SW480 (cell line): ENCODE results near the gene AGBL4.
"Not testable (repeated sequence)": the region's sequence is repeated elsewhere in the genome, so short reads cannot be mapped to it uniquely, and the experiment has no call there.

Experiments
- DNase-seq: peaks from one replicate; pipeline ENCODE4 v3.0.0-alpha.2; 2016; ENCODE audit warnings: low spot score

Gene AGBL4

GRCh38 chr1:49306507-49307070 lies 717.2 kb downstream of the AGBL4 start:
- DNase-seq = no peak

GRCh38 chr1:49302400-49302799 lies 721.4 kb downstream of the AGBL4 start:
- not testable (repeated sequence) for DNase-seq

GRCh38 chr1:49298304-49298703 lies 725.5 kb downstream of the AGBL4 start:
- no peak for DNase-seq

DNA sequence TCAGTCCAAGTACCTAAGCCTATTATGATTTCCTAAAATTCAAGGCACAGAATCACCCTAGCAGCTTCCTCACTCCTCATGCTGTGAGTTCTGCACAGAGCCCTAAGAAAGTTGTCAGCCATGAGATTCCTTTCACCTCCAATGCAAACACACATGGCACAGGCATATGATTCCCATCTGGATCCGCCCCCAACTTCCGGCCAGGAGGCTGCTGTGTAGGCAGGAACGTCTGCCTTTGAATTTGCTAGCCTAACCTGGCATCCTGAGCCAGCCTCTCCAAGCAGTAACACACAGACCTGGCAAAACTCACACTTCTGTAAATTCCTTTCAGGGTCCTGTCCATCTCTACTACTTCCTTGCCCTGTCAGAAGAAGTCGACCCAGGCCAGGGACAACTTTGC lies 726.0 kb downstream of the AGBL4 start:
- DNase-seq = no peak

DNA sequence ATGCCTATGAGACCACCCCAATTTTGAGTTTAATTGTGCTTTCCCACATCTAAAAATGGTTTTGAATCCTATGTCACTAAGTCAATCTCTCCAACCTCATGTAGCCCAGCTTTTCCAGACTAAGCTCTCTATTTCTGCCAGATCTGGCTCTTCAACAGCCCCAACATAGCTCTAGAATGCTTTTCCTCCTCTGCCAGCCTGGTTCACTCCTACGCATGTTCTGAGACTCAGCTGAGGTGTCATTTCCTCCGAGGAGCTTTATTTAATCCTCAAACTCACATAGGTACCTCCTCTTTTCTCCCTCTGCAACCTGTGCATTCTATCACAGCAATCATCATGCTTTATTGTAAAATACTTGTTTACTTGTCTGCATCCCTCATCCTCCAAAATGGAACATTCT lies 729.2 kb downstream of the AGBL4 start:
- no peak for DNase-seq

DNA sequence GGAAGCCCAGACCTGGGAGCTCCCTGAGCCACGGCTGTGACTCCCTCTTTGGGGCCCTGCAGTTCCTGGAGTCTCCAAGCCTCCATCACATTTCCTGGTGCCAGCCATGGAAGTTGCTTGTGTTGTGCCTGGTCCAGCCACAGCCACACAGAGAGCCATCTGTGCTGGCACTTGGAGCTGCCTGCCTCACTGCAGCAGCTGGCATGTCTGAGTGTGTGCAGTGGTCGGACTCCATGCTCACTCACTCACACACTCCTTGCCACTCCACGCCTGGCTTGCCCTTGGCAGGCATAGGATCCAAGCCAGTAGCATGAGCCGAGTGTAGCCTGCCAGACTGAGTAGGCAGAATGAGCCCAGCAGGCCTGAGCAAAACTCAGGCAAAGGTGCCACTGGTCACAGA lies 730.7 kb downstream of the AGBL4 start:
- no peak for DNase-seq

DNA sequence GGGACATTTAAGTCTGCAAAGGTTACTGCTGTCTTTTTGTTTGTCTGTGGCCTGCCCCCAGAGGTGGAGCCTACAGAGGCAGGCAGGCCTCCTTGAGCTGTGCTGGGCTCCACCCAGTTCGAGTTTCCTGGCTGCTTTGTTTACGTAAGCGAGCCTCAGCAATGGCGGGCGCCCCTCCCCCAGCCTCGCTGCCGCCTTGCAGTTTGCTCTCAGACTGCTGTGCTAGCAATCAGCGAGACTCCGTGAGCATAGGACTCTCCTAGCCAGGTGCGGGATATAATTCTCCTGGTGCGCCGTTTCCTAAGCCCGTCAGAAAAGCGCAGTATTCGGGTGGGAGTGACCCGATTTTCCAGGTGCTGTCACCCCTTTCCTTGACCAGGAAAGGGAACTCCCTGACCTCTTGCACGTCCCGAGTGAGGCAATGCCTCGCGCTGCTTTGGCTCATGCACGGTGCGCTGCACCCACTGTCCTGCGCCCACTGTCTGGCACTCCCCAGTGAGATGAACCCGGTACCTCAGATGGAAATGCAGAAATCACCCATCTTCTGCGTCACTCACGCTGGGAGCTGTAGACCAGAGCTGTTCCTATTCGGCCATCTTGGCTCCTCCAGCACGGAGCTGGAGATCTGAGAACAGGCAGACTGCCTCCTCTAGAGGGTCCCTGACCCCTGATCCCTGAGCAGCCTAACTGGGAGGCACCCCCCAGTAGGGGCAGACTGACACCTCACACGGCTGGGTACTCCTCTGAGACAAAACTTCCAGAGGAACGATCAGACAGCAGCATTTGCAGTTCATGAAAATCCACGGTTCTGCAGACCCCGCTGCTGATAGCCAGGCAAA lies 766.3 kb downstream of the AGBL4 start:
- DNase-seq = peak; percentile 16

DNA sequence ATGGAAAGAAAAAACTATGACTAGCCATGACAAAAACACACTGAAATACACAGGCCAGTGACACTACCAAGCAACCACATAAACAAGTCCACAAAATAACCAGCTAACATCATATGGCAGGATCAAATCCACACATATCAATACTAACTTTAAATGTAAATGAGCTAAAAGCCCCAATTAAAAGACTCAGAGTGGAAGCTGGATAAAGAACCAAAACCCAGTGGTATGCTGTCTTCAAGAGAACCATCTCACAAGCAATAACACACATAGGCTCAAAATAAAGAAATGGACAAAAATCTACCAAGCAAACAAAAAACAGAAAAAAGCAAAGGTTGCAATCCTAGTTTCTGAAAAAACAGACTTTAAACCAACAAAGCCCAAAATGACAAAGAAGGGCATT lies 770.8 kb downstream of the AGBL4 start:
- DNase-seq = no peak

GRCh38 chr1:49251019-49251784 lies 772.6 kb downstream of the AGBL4 start:
- no peak for DNase-seq

- DNase-seq = no peak
Measured at GRCh38 chr1:49240709-49241221, 783.0 kb downstream of the AGBL4 start.

GRCh38 chr1:49234988-49235387 lies 788.8 kb downstream of the AGBL4 start:
- no peak for DNase-seq

DNA sequence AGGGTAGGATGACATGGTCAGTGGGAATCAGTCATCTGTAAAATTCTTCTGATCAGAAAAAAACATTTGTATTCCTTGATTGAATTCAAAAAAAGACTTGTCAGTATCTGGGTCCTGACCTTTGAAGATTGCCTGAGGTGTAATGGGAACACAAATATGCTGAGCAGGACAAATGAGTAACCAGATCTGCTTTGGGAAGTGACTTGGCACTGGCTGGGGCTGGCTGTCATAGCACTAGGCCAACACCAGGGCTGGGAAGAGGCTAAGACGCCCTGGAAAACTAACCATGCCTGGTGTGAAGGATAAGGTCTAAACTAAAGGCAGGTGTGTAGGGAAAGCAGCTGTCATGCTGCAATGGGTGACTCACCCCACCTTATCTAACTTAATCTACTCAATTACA lies 794.2 kb downstream of the AGBL4 start:
- DNase-seq = no peak

GRCh38 chr1:49226758-49227157 lies 797.0 kb downstream of the AGBL4 start:
- no peak for DNase-seq

DNA sequence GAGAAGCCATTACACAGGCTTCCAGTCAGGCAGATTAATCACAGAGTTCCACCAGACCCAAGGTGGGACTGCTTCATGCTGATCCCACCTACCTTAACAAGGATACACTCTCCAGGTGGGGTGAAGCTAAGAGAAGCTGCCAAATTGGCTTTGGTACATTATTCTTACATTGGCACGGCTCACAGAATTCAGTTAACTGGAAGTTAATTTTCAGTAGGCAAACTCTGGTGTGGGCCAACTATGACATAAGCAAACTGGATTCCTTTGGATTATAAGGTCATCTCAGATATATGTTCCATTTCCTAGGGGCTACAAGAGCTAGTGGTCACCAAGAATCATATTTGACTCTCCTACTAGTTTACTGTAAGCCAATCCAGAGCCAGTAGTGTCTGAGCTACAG lies 798.3 kb downstream of the AGBL4 start:
- no peak for DNase-seq

GRCh38 chr1:49213301-49213700 lies 810.5 kb downstream of the AGBL4 start:
- DNase-seq = no peak

DNA sequence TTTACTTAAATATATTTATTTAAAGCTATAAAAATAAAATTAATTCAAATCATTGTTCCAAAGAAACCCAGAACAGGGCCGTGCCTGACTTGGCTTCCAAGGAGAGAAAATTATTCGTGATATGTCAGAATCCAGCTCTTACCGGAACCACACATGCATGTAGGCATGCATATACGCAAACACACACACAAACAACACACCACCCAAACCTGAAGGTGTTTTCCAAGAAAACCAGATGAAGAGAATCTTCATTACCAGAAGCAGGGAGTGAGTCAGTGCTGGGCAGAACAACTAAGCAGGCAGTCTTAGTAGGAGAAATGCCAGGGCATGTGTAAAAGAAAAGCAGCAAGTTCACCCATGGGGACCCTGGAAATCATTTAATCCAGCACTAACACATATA lies 815.0 kb downstream of the AGBL4 start:
- DNase-seq = no peak

DNA sequence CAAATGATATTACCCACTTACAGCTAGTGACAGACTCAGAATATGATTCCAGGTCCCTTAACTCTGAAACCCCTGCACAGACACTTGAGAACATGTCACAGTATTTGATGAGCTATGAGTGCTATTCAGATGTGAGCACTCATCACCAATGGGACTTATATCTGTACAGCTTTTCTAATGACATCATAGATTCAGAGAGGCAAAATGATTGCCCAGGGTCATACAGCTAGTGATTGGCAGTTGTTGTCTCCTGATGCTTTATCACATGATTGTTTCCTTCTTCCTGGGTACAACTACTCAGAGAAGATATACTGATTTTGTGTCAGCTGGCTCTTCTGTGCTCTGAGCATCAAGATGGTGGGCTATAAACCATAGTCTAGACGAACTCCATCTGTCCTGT lies 819.0 kb downstream of the AGBL4 start:
- no peak for DNase-seq

GRCh38 chr1:49200738-49201137 lies 823.0 kb downstream of the AGBL4 start:
- no peak for DNase-seq

- peak; percentile 3 for DNase-seq
Measured at GRCh38 chr1:49199564-49199963, 824.2 kb downstream of the AGBL4 start.

GRCh38 chr1:49197081-49197480 lies 826.7 kb downstream of the AGBL4 start:
- DNase-seq = no peak

- no peak for DNase-seq
Measured at GRCh38 chr1:49190138-49190537, 833.6 kb downstream of the AGBL4 start.

GRCh38 chr1:49187056-49187455 lies 836.7 kb downstream of the AGBL4 start:
- no peak for DNase-seq

GRCh38 chr1:49185450-49185980 lies 838.2 kb downstream of the AGBL4 start:
- no peak for DNase-seq
